Thymus (tissue), 2 donors: ENCODE results near the gene CMAS. TPM values are rescaled to one million over a fixed set of nuclear protein-coding genes. Genes with fewer than 3 reads are reported as not detected.

Experiments used
- polyA plus RNA-seq: library from polyadenylated mRNA; stranded (reverse); fragments of 200-250 nt; gene quantifications from one replicate; pipeline ENCODE4 v1.2.3, GENCODE V29; 2013
- total RNA-seq: library from RNA; stranded (reverse); fragments of 120-200 nt; gene quantifications from one replicate; pipeline ENCODE4 v1.2.4, GENCODE V29; 2013
- donor health status: healthy.

The CMAS gene
- total and polyA plus RNA-seq, 2 donors = 24.8 to 44.7 TPM

Other genes starting within 250 kb of the CMAS start
- gene ABCC9, start 104.8 kb upstream of the CMAS start, total RNA-seq = 4.4 TPM
- 1.5 TPM for gene ABCC9, start 104.8 kb upstream of the CMAS start, polyA plus RNA-seq